Transverse colon (tissue), 4 donors: ENCODE data around the gene SAGE1. TPM values are rescaled to one million over a fixed set of nuclear protein-coding genes. Genes with fewer than 3 reads are reported as not detected.
"Not testable (repeated sequence)": the region's sequence is repeated elsewhere in the genome, so short reads cannot be mapped to it uniquely, and the experiment has no call there.

ENCODE experiments used
- DNase-seq: peaks from one replicate; pipeline ENCODE4 v3.0.0-alpha.2; 2019
- H3K27ac ChIP-seq, 4 donors: fragments of 200-600 bp; sonication (generic); 2 replicates each; pipeline ENCODE4 v1.5.1; 2016 to 2018; ENCODE audit warnings: inconsistent platforms in 4 of 4
- H3K27me3 ChIP-seq: fragments of 200-600 bp; sonication (generic); 2 replicates; pipeline ENCODE4 v1.5.1; 2017; ENCODE audit warnings: inconsistent platforms
- H3K36me3 ChIP-seq, 4 donors: fragments of 200-600 bp; sonication (generic); 2 replicates each; pipeline ENCODE4 v1.5.1; 2017 to 2019; ENCODE audit warnings: inconsistent platforms in 4 of 4
- H3K4me1 ChIP-seq, 4 donors: fragments of 200-600 bp; sonication (generic); 2 replicates each; pipeline ENCODE4 v1.5.1; 2017 to 2020; ENCODE audit warnings: inconsistent platforms in 4 of 4
- H3K4me3 ChIP-seq, 4 donors: fragments of 200-600 bp; sonication (generic); 1 replicate in 1 of 4; 2 replicates in 3 of 4; pipeline versions ENCODE4 v1.5.1 to v1.6.1; 2017 to 2019; ENCODE audit warnings: inconsistent platforms in 4 of 4
- H3K9me3 ChIP-seq, 2 donors: fragments of 200-600 bp; sonication (generic); 2 replicates each; pipeline ENCODE4 v1.5.1; 2017 to 2019; ENCODE audit warnings: inconsistent platforms in 2 of 2
- EP300 ChIP-seq: sonication (generic); formaldehyde crosslinking; IDR thresholded peaks from one replicate; pipeline ENCODE4 v1.6.1; 2017; ENCODE audit warnings: antibody characterized with exemption, low read depth
- POLR2A ChIP-seq: fragments of 450-650 bp; IDR thresholded peaks from one replicate; pipeline ENCODE4 v1.6.1; 2016; ENCODE audit warnings: antibody characterized with exemption, mild to moderate bottlenecking, moderate library complexity
- POLR2AphosphoS5 ChIP-seq, 3 donors: sonication (generic); formaldehyde crosslinking; IDR thresholded peaks; one replicate each; pipeline ENCODE4 v1.6.1; 2016; ENCODE audit warnings: antibody characterized with exemption in 3 of 3
- WGBS, 2 donors: methylation state at CpG; one replicate each; pipeline ENCODE4 v1.1.5; 2018; ENCODE audit warnings: low coverage in 1 of 2; 5-methylcytosine and 5-hydroxymethylcytosine counted together
- in situ Hi-C, 4 donors: fragments of 200-750 bp; cut with MboI; loops; one replicate each; pipeline versions ENCODE4 v1.15.0 to v1.15.1; 2017; ENCODE audit warnings: low sequenced_read_pairs in 3 of 4, low pct_ligation_motif_present in 1 of 4, low pct_unique_long_range_greater_than_20kb in 1 of 4
- intact Hi-C: fragments of 100-400 bp; cut with DNase I; formaldehyde crosslinking; loops from one replicate; pipeline ENCODE4 v1.15.1; 2023; ENCODE audit warnings: low total_unique reads
- total RNA-seq, 4 donors: library from RNA; depleted of rRNA; stranded (reverse); fragments of >200 nt; gene quantifications; one replicate each; pipeline ENCODE4 v1.1.0, GENCODE V29; 2016
- TF ChIP-seq, protein P1 (sequence below), 5 experiments: fragments of 200-600 bp in 3 of 5; fragments of 450-650 bp in 2 of 5; sonication (generic) in 3 of 5; IDR thresholded peaks; 1 replicate in 2 of 5; 2 replicates in 3 of 5; pipeline ENCODE4 v1.5.1; 2016 to 2017; ENCODE audit warnings: antibody characterized with exemption in 5 of 5, inconsistent platforms in 3 of 5, mild to moderate bottlenecking in 2 of 5, moderate library complexity in 1 of 5

The SAGE1 gene
- total RNA-seq, 4 donors from 2014 or later: not detected

DNA sequence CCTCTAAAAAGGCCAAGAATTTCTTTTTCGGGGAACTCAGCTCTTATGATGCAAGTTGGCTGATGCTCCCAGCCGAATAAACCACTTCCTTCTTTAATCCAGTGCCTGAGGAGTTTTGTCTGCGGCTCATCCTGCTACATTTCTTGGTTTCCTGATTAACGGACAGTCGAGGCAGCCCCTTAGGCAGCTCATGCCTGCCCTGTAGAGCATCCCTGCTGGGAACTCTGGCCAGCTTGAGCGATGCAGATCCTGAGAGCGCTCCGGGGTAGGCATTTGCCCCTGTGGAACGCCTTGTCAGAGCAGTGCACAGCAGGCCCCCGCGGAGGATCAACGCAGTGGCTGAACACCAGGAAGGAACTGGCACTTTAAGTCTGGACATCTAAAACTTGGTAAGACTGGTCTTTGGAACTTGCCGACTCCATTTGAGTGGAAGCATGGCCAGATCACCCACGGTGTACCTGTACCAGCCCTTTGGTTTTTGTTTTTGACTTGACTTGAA lies 3.4 kb upstream of the SAGE1 start:
- Histone ChIP-seq H3K4me3 (no peak overlapping the region), H3K4me1 (no peaks in the 10 kb centered on the region), H3K9me3 (no peaks in the 10 kb centered on the region), H3K27me3 (no peaks in the 10 kb centered on the region), H3K36me3 (no peaks in the 10 kb centered on the region), H3K27ac (no peak overlapping the region)
- in situ Hi-C loops: no loop called here
- 20 to 86% methylated on average over 1 to 14 of the region's 14 CpGs for WGBS, 2 donors
- DNase-seq: no peak
- intact Hi-C loops: no loop called here
- no peak for TF ChIP-seq POLR2A
- no peak for TF ChIP-seq POLR2AphosphoS5 (IDR thresholded peaks at IDR 0.05)
- TF ChIP-seq, protein P1, sequence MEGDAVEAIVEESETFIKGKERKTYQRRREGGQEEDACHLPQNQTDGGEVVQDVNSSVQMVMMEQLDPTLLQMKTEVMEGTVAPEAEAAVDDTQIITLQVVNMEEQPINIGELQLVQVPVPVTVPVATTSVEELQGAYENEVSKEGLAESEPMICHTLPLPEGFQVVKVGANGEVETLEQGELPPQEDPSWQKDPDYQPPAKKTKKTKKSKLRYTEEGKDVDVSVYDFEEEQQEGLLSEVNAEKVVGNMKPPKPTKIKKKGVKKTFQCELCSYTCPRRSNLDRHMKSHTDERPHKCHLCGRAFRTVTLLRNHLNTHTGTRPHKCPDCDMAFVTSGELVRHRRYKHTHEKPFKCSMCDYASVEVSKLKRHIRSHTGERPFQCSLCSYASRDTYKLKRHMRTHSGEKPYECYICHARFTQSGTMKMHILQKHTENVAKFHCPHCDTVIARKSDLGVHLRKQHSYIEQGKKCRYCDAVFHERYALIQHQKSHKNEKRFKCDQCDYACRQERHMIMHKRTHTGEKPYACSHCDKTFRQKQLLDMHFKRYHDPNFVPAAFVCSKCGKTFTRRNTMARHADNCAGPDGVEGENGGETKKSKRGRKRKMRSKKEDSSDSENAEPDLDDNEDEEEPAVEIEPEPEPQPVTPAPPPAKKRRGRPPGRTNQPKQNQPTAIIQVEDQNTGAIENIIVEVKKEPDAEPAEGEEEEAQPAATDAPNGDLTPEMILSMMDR (IDR thresholded peaks at IDR 0.05): no peak
- no peak for TF ChIP-seq EP300

DNA sequence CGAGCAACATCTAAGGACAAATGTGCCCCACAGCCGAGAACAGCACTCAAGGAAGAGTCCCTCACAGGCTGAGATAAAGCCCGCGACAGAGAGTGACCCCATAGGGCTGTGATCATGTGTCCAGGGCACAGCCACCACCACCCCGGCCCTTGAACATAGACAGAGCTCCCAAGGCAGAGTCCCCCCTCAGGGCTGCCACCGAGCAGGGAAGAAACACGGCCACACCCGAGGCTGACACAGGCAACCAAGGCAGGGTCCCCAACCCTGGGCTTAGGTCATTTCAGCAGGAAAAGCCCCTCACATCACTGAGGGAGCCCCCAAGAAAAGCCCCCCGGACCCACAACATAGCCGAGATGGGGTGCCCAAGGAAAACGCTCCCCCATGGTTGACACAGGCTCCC lies 735 bp upstream of the SAGE1 start:
- no peaks in the 10 kb centered on the region for H3K9me3 ChIP-seq
- WGBS, 2 donors: 91% methylated on average over 7 of the region's 11 CpGs; no CpG with 5 or more reads in 1 of the 2 donors
- H3K27me3 ChIP-seq: no peaks in the 10 kb centered on the region
- in situ Hi-C loops (no loop called here), intact Hi-C loops (no loop called here)
- H3K4me1 ChIP-seq: no peaks in the 10 kb centered on the region
- DNase-seq: no peak
- H3K36me3 ChIP-seq: no peaks in the 10 kb centered on the region
- no peak for TF ChIP-seq POLR2AphosphoS5 (IDR thresholded peaks at IDR 0.05)
- TF ChIP-seq POLR2A: no peak
- TF ChIP-seq EP300: no peak
- TF ChIP-seq, protein P1 (IDR thresholded peaks at IDR 0.05): no peak
- H3K4me3 ChIP-seq: no peak overlapping the region
- H3K27ac ChIP-seq: no peak overlapping the region

DNA sequence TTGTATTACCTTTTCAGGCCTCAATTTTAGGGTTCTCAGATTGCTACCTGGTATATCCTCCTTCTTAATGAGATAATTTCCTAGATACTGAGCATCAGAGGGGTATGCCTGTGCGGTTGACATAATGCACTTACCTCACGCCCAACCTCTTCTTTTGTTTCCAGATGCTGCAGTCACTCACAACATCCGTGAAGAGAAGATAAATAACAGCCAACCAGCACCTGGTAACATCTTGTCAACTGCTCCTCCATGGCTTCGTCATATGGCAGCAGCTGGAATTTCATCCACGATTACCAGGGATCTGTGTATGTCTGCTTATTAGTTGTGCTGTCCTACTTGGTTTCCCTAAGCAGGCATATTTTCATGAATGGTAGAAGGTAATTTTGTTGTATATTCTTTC lies 16.7 kb downstream of the SAGE1 start:
- WGBS, 2 donors: 74% methylated on average over 5 of the region's 5 CpGs; no CpG with 5 or more reads in 1 of the 2 donors
- no peaks in the 10 kb centered on the region for H3K4me1 ChIP-seq
- H3K4me3 ChIP-seq: no peak overlapping the region
- intact Hi-C loops: no loop called here
- DNase-seq: no peak
- H3K9me3 ChIP-seq: no peaks in the 10 kb centered on the region
- no peaks in the 10 kb centered on the region for H3K36me3 ChIP-seq
- in situ Hi-C loops: no loop called here
- H3K27me3 ChIP-seq: no peaks in the 10 kb centered on the region
- TF ChIP-seq POLR2A (no peak), EP300 (no peak), POLR2AphosphoS5 (IDR thresholded peaks at IDR 0.05) (no peak)
- TF ChIP-seq, protein P1 (IDR thresholded peaks at IDR 0.05): no peak
- no peak overlapping the region for H3K27ac ChIP-seq

DNA sequence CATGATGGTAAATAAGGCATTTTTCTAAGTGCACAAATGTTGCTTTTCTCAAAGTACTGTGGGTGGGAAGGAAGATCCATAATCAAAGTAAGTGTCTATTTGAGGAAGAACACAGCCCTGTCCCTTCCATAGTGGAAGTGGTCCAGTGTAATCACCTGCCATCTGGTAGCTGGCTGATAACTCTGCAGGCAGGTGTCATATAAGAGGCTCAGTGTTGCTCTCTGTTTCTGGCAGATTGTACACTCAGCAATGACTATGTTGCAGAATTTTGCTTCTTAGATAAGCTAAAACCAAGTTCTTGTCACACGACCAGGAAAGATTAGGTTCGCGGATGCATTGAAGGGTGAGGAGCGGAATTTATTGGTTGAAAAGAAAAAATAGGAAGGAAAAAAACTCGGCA lies 20.9 kb downstream of the SAGE1 start:
- no peak for DNase-seq
- TF ChIP-seq POLR2AphosphoS5 (IDR thresholded peaks at IDR 0.05): no peak
- TF ChIP-seq EP300: no peak
- TF ChIP-seq, protein P1 (IDR thresholded peaks at IDR 0.05): no peak
- no peak for TF ChIP-seq POLR2A
- H3K27ac ChIP-seq: no peak overlapping the region
- in situ Hi-C loops (no loop called here), intact Hi-C loops (no loop called here)
- H3K4me3 ChIP-seq: no peak overlapping the region
- H3K36me3 ChIP-seq: no peaks in the 10 kb centered on the region
- WGBS, 2 donors: 85% methylated on average over 5 of the region's 5 CpGs; no CpG with 5 or more reads in 1 of the 2 donors
- H3K27me3 ChIP-seq: no peaks in the 10 kb centered on the region
- H3K4me1 ChIP-seq: no peaks in the 10 kb centered on the region
- no peaks in the 10 kb centered on the region for H3K9me3 ChIP-seq

DNA sequence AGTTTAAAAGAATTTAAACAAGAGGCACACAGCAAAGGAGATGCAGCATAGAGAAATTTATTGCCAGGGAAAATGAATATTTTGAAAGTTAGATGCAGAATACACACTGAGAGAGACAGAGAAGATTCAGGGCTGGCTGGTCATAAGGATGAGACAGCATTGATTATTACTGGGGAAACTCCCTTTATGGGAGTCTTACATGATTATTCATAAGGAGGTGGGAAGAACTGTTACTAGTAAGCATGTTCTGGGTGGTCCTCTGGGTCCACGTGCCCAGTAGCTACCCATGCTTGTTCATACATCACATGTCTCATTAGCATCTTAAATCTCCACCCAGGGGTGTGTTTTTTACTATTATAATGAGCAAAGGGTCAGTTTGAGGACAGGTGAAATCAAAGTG lies 27.0 kb downstream of the SAGE1 start:
- H3K27me3 ChIP-seq, H3K27ac ChIP-seq, H3K9me3 ChIP-seq, intact Hi-C loops, DNase-seq, H3K36me3 ChIP-seq, H3K4me1 ChIP-seq, H3K4me3 ChIP-seq, in situ Hi-C loops: not testable (repeated sequence)
- WGBS, 2 donors: 17% methylated on average over 1 of the region's 1 CpG; no CpG with 5 or more reads in 1 of the 2 donors
